Measurements from ENCODE around the gene CCL26.

- TF ChIP-seq, protein P1, sequence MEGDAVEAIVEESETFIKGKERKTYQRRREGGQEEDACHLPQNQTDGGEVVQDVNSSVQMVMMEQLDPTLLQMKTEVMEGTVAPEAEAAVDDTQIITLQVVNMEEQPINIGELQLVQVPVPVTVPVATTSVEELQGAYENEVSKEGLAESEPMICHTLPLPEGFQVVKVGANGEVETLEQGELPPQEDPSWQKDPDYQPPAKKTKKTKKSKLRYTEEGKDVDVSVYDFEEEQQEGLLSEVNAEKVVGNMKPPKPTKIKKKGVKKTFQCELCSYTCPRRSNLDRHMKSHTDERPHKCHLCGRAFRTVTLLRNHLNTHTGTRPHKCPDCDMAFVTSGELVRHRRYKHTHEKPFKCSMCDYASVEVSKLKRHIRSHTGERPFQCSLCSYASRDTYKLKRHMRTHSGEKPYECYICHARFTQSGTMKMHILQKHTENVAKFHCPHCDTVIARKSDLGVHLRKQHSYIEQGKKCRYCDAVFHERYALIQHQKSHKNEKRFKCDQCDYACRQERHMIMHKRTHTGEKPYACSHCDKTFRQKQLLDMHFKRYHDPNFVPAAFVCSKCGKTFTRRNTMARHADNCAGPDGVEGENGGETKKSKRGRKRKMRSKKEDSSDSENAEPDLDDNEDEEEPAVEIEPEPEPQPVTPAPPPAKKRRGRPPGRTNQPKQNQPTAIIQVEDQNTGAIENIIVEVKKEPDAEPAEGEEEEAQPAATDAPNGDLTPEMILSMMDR (tag by site-specific recombination; IDR thresholded peaks at IDR 0.05) = no peak
- TF ChIP-seq, protein P2, sequence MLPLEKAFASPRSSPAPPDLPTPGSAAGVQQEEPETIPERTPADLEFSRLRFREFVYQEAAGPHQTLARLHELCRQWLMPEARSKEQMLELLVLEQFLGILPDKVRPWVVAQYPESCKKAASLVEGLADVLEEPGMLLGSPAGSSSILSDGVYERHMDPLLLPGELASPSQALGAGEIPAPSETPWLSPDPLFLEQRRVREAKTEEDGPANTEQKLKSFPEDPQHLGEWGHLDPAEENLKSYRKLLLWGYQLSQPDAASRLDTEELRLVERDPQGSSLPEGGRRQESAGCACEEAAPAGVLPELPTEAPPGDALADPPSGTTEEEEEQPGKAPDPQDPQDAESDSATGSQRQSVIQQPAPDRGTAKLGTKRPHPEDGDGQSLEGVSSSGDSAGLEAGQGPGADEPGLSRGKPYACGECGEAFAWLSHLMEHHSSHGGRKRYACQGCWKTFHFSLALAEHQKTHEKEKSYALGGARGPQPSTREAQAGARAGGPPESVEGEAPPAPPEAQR (tag by site-specific recombination; IDR thresholded peaks at IDR 0.05) = no peak
Measured at GRCh38 chr7:75819711-75820110, 47.7 kb upstream of the CCL26 start.

Measured in HEK293 (cell line).